CD4-positive, alpha-beta T cell (primary cell): ENCODE data around the gene ADK. TPM values are rescaled to one million over a fixed set of nuclear protein-coding genes. Genes with fewer than 3 reads are reported as not detected.

ENCODE experiments used
- ATAC-seq: fragments of 200-7000 bp; cut with Tn5 transposase; one replicate; pipeline ENCODE4 v1.10.0; 2022; ENCODE audit warnings: mild to moderate bottlenecking; ENCODE audit not compliant: poor library complexity
- CTCF ChIA-PET: fragments of 350-600 bp; sonication (Branson Sonifier 250); formaldehyde crosslinking; loops from one replicate; lab custom pipeline; 2021; ENCODE audit warnings: antibody characterized with exemption, inconsistent platforms; lab: Charles Lee
- POLR2A ChIA-PET: fragments of 350-600 bp; sonication (Branson Sonifier 250); formaldehyde crosslinking; loops from one replicate; lab custom pipeline; 2021; ENCODE audit warnings: antibody characterized with exemption, inconsistent platforms; lab: Charles Lee
- DNase-seq, 14 experiments: peaks; one replicate each; pipeline ENCODE4 v3.0.0-alpha.2; 2013 to 2020; ENCODE audit warnings: mixed read lengths in 2 of 14
- H3K27ac ChIP-seq, 2 donors: one replicate each; pipeline versions ENCODE4 v1.5.1 to v1.7.0; 2013; ENCODE audit warnings: low read length in 2 of 2, low read depth in 1 of 2, mild to moderate bottlenecking in 1 of 2
- H3K27me3 ChIP-seq, 2 experiments: 1 replicate in 1 of 2; 2 replicates in 1 of 2; pipeline versions ENCODE4 v1.6.1 to v1.7.0; 2013; ENCODE audit warnings: low read length in 2 of 2, control low read depth in 1 of 2, mild to moderate bottlenecking in 1 of 2, moderate library complexity in 1 of 2; ENCODE audit not compliant: insufficient read depth in 2 of 2, control insufficient read depth in 1 of 2
- H3K36me3 ChIP-seq: one replicate; pipeline ENCODE4 v1.6.1; 2013; ENCODE audit warnings: low read length, control low read depth; ENCODE audit not compliant: insufficient read depth
- H3K4me1 ChIP-seq: one replicate; pipeline ENCODE4 v1.6.1; 2013; ENCODE audit warnings: low read length, control low read depth; ENCODE audit not compliant: insufficient read depth
- H3K4me3 ChIP-seq: one replicate; pipeline ENCODE4 v1.5.1; 2013; ENCODE audit warnings: mild to moderate bottlenecking, low read length, moderate library complexity
- H3K9me3 ChIP-seq, 2 experiments: 1 replicate in 1 of 2; 2 replicates in 1 of 2; pipeline versions ENCODE4 v1.6.1 to v1.7.0; 2013; ENCODE audit warnings: low read length in 2 of 2, mild to moderate bottlenecking in 2 of 2, control low read depth in 1 of 2, moderate library complexity in 1 of 2; ENCODE audit not compliant: control insufficient read depth in 1 of 2, insufficient read depth in 1 of 2
- H3K27ac Mint-ChIP-seq: one replicate; pipeline ENCODE4 v1.8.0; 2020; ENCODE audit warnings: mixed read lengths
- H3K27me3 Mint-ChIP-seq: one replicate; pipeline ENCODE4 v1.8.0; 2021; ENCODE audit warnings: mixed read lengths
- H3K36me3 Mint-ChIP-seq: one replicate; pipeline ENCODE4 v1.8.0; 2021; ENCODE audit warnings: low read depth, mixed read lengths
- H3K4me1 Mint-ChIP-seq: one replicate; pipeline ENCODE4 v1.8.0; 2021; ENCODE audit warnings: low read depth, mixed read lengths
- H3K4me3 Mint-ChIP-seq: one replicate; pipeline ENCODE4 v1.8.0; 2020; ENCODE audit warnings: mild to moderate bottlenecking, mixed read lengths
- H3K9me3 Mint-ChIP-seq: one replicate; pipeline ENCODE4 v1.8.0; 2020; ENCODE audit warnings: mixed read lengths
- intact Hi-C, 2 experiments: fragments of 100-400 bp; cut with DNase I in 1 of 2; cut with micrococcal nuclease in 1 of 2; formaldehyde crosslinking; loops; one replicate each; pipeline versions ENCODE4 v1.15.1 to v1.9.0; 2023 to 2025; cut with DNase I, micrococcal nuclease
- total RNA-seq, 174 experiments: library from RNA in 2 of 174; stranded (reverse) in 2 of 174; gene quantifications; one replicate each; pipeline ENCODE4 v1.2.3 and lab custom pipeline; 2021 to 2026
- TF ChIP-seq, protein P1 (sequence below): fragments of 200-600 bp; IDR thresholded peaks from one replicate; pipeline ENCODE4 v1.8.0; 2022; ENCODE audit warnings: antibody characterized with exemption, mild to moderate bottlenecking

ADK gene
- total RNA-seq, 2 experiments from 2014 or later, result 15.3 to 17.6 TPM

- ChIA-PET CTCF (no interaction called here), POLR2A (interaction anchor here (0.6 to 0.9 kb wide), 4 partner anchors 27 to 119 kb away, joined by 3 to 6 read pairs (median 3); no protein-coding TSS in a partner anchor)
- Mint-ChIP-seq H3K27me3 (no peaks in the 10 kb centered on the region), H3K4me1 (no peaks in the 10 kb centered on the region), H3K9me3 (no peaks in the 10 kb centered on the region), H3K27ac (no peak overlapping the region), H3K36me3 (peaks cover 31% of the 10 kb centered on the region), H3K4me3 (no peak overlapping the region)
- DNase-seq (no peak), ATAC-seq (no peak)
- Histone ChIP-seq H3K27ac (no peak overlapping the region), H3K36me3 (peaks cover 9% of the 10 kb centered on the region), H3K27me3 (no peaks in the 10 kb centered on the region), H3K9me3 (no peaks in the 10 kb centered on the region), H3K4me3 (no peak overlapping the region), H3K4me1 (no peaks in the 10 kb centered on the region)
- intact Hi-C loops, result no loop called here
- TF ChIP-seq, protein P1, sequence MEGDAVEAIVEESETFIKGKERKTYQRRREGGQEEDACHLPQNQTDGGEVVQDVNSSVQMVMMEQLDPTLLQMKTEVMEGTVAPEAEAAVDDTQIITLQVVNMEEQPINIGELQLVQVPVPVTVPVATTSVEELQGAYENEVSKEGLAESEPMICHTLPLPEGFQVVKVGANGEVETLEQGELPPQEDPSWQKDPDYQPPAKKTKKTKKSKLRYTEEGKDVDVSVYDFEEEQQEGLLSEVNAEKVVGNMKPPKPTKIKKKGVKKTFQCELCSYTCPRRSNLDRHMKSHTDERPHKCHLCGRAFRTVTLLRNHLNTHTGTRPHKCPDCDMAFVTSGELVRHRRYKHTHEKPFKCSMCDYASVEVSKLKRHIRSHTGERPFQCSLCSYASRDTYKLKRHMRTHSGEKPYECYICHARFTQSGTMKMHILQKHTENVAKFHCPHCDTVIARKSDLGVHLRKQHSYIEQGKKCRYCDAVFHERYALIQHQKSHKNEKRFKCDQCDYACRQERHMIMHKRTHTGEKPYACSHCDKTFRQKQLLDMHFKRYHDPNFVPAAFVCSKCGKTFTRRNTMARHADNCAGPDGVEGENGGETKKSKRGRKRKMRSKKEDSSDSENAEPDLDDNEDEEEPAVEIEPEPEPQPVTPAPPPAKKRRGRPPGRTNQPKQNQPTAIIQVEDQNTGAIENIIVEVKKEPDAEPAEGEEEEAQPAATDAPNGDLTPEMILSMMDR, result no peak
These were observed 557.2 kb downstream of the ADK start for GRCh38 chr10:74708246-74708645.

- no peaks in the 10 kb centered on the region for H3K4me1 Mint-ChIP-seq
- H3K27ac Mint-ChIP-seq, result no peak overlapping the region
- intact Hi-C loops, result loop anchor here in 1 of 2 experiments (10.0 kb wide), 1 partner anchor 133 kb away; no protein-coding TSS in a partner anchor
- Histone ChIP-seq H3K27me3 (no peaks in the 10 kb centered on the region), H3K4me1 (no peaks in the 10 kb centered on the region), H3K27ac (no peak overlapping the region), H3K4me3 (no peak overlapping the region), H3K36me3 (no peaks in the 10 kb centered on the region), H3K9me3 (peaks cover 22 to 23% of the 10 kb centered on the region in 2 experiments)
- peaks cover 67% of the 10 kb centered on the region for H3K36me3 Mint-ChIP-seq
- POLR2A ChIA-PET, result no interaction called here
- no peaks in the 10 kb centered on the region for H3K27me3 Mint-ChIP-seq
- TF ChIP-seq, protein P1, result no peak
- CTCF ChIA-PET, result no interaction called here
- H3K9me3 Mint-ChIP-seq, result peaks cover 19% of the 10 kb centered on the region
- ATAC-seq (no peak), DNase-seq (no peak)
- no peak overlapping the region for H3K4me3 Mint-ChIP-seq
These were observed 567.2 kb downstream of the ADK start for GRCh38 chr10:74718208-74718607.

- no peak overlapping the region for H3K4me3 ChIP-seq
These were observed 577.2 kb downstream of the ADK start for GRCh38 chr10:74728225-74728624.

More at GRCh38 chr10:74728225-74728624, 577.2 kb downstream of the ADK start:
- TF ChIP-seq, protein P1, result no peak
- H3K4me3 Mint-ChIP-seq, result no peak overlapping the region
- ATAC-seq, result no peak
- Histone ChIP-seq H3K27me3 (no peaks in the 10 kb centered on the region), H3K36me3 (no peaks in the 10 kb centered on the region), H3K27ac (no peak overlapping the region), H3K4me1 (no peaks in the 10 kb centered on the region), H3K9me3 (peaks cover 0 to 15% of the 10 kb centered on the region in 2 experiments)
- H3K9me3 Mint-ChIP-seq, result peaks cover 6% of the 10 kb centered on the region
- no peak for DNase-seq
- no peak overlapping the region for H3K27ac Mint-ChIP-seq
- intact Hi-C loops, result no loop called here
- H3K27me3 Mint-ChIP-seq, result no peaks in the 10 kb centered on the region
- H3K4me1 Mint-ChIP-seq, result no peaks in the 10 kb centered on the region
- no peaks in the 10 kb centered on the region for H3K36me3 Mint-ChIP-seq
- CTCF ChIA-PET, result interaction anchor here (0.5 kb wide), 1 partner anchor 33 kb away, joined by 3 read pairs; no protein-coding TSS in a partner anchor
- POLR2A ChIA-PET, result no interaction called here
